GM06990 (cell line): Measurements from ENCODE around the gene EHD2.

Experiments
- DNase-seq: peaks from one replicate; pipeline ENCODE4 v3.0.0-alpha.2; 2011; ENCODE audit not compliant: insufficient read length; ENCODE audit errors: extremely low read depth
- H3K27me3 ChIP-seq: replicated peaks from 2 replicates; pipeline ENCODE4 v1.6.0; 2011; ENCODE audit warnings: low read length; ENCODE audit not compliant: control insufficient read depth, insufficient read depth
- H3K36me3 ChIP-seq: 2 replicates; pipeline ENCODE4 v1.5.1; 2011; ENCODE audit warnings: low read length; ENCODE audit not compliant: control insufficient read depth, insufficient read depth
- H3K4me3 ChIP-seq: replicated peaks from 2 replicates; pipeline ENCODE4 v1.5.1; 2011; ENCODE audit warnings: low read depth, mild to moderate bottlenecking, control low read depth, low read length
- CTCF ChIP-seq: IDR thresholded peaks from 2 replicates; pipeline ENCODE4 v1.5.1; 2011; ENCODE audit warnings: low read length, control low read depth, mild to moderate bottlenecking, inconsistent platforms; ENCODE audit not compliant: insufficient read depth, poor library complexity, severe bottlenecking

Gene EHD2

DNA sequence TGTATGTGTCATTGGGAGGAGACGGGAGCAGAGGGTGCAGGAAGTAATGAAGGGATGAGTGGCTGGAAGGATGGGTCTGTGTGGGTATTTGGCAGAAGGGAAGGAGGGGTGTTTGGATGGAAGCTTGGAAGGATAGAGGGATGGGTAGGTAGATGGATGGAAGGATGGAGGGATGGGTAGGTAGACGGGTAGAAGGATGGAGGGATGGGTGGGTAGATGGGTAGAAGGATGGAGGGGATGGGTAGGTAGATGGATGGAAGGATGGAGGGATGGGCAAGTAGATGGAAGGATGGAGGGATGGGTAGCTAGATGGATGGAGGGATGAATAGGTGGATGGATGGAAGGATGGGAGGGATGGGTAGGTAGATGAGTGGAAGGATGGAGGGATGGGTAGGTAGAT is 41.7 kb upstream of the EHD2 start:
- H3K27me3 ChIP-seq, result no peaks in the 10 kb centered on the region
- H3K4me3 ChIP-seq, result no peak overlapping the region
- peaks cover 8% of the 10 kb centered on the region for H3K36me3 ChIP-seq
- DNase-seq, result no peak
- TF ChIP-seq CTCF, result no peak

- peaks cover 8% of the 10 kb centered on the region for H3K36me3 ChIP-seq
These were observed 39.8 kb upstream of the EHD2 start for GRCh38 chr19:47673426-47673825.

GRCh38 chr19:47674548-47674947 is 38.7 kb upstream of the EHD2 start:
- Histone ChIP-seq H3K27me3 (no peaks in the 10 kb centered on the region), H3K4me3 (no peak overlapping the region), H3K36me3 (peaks cover 10% of the 10 kb centered on the region)
- no peak for TF ChIP-seq CTCF
- no peak for DNase-seq

More at GRCh38 chr19:47673426-47673825, 39.8 kb upstream of the EHD2 start:
- H3K27me3 ChIP-seq, result no peaks in the 10 kb centered on the region
- no peak for TF ChIP-seq CTCF
- H3K4me3 ChIP-seq, result no peak overlapping the region
- DNase-seq, result no peak

DNA sequence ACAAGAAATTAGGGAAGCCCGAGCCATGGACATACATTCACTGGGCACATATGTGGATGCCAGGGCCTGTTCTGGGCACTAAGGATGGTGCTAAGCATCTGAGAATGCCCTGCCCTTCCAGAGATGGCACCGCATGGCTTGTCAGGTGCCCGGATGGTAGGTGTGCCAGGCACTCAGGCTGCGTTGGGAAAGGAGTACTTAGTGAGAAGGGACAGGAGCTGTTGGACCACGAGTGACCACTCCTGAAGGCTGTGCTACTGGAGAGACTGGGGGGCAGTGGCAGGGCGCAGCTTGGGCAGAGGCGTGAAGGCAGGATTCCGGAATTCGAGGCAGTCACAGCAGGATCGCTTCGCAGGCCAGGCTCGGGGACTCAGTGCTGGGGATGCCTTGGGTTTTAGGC is 38.0 kb upstream of the EHD2 start:
- no peaks in the 10 kb centered on the region for H3K27me3 ChIP-seq
- H3K4me3 ChIP-seq, result no peak overlapping the region
- H3K36me3 ChIP-seq, result peaks cover 11% of the 10 kb centered on the region
- no peak for TF ChIP-seq CTCF
- no peak for DNase-seq

DNA sequence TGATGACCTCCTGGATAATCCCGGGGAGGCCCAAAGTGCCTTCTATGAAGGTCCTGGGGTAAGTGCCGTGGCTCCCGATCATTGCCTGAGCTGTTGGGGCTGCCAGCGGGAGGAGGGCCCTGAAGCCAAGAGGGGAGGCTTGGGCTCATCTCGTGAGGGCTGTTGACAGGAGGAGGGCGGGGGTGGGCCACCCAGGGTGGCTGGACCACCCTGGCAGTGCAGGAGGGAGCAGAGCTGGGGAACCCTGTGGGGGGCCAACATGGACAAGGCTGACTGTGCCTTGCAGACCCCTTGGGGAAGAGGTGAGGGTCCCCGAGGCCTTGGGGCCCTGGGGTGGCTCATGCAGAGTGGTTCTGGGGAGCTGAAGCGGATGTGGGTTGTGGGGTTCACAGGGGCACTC is 37.4 kb upstream of the EHD2 start:
- no peak for DNase-seq
- Histone ChIP-seq H3K36me3 (peaks cover 11% of the 10 kb centered on the region), H3K27me3 (no peaks in the 10 kb centered on the region), H3K4me3 (no peak overlapping the region)
- TF ChIP-seq CTCF, result no peak

GRCh38 chr19:47676811-47677210 is 36.4 kb upstream of the EHD2 start:
- Histone ChIP-seq H3K4me3 (no peak overlapping the region), H3K36me3 (peaks cover 13% of the 10 kb centered on the region), H3K27me3 (no peaks in the 10 kb centered on the region)
- DNase-seq, result no peak
- TF ChIP-seq CTCF, result no peak
